GM21717 (cell line): ENCODE measurements around the gene FES.
"Not testable (repeated sequence)": the region's sequence is repeated elsewhere in the genome, so short reads cannot be mapped to it uniquely, and the experiment has no call there.

Experiments used
- ATAC-seq: cut with Tn5 transposase; IDR thresholded peaks from one replicate; pipeline ENCODE4 v1.9.1; 2021; ENCODE audit warnings: mild to moderate bottlenecking, moderate library complexity; ENCODE audit not compliant: unreplicated experiment

The FES gene

GRCh38 chr15:90860942-90861675 lies 23.2 kb upstream of the FES start:
- no peak for ATAC-seq

DNA sequence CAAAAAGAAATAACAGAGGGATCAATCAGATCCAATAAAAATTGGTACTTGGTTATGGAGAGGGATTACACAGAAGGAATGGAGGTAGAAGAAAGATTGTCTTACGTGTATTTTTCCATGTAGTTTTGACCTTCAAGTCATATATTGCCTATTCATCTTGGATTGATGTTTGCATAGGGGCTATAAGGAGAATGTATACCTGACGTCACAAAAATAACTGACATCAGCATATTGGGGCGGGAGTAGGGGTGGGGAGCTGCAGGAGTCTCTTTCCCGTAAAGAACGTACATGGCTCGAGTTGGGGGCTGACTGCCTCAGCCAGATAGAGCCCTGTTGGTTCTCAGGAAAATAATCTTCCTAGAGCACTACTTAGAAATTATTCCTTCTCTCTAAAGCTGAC lies 21.8 kb upstream of the FES start:
- ATAC-seq: no peak

GRCh38 chr15:90862964-90863778 lies 21.1 kb upstream of the FES start:
- no peak for ATAC-seq

DNA sequence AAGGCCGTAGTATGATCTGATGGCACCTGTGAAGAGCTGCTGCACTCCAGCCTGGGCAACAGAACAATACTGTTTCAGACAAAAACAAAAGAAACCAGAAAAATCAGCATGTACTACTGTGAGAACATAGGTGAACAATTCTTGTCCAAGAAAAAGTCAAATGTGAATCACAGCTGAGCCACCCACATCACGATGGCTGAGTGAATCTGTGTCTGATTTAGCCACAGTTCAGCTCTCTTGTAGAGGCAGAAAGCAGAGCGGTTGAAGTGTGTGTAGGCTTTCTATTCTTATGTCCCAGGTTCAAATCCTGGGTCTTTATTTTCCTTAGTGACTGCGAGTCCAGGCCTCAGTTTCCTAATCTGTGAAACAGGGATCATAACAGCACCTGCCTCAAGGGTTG lies 20.3 kb upstream of the FES start:
- ATAC-seq: no peak

DNA sequence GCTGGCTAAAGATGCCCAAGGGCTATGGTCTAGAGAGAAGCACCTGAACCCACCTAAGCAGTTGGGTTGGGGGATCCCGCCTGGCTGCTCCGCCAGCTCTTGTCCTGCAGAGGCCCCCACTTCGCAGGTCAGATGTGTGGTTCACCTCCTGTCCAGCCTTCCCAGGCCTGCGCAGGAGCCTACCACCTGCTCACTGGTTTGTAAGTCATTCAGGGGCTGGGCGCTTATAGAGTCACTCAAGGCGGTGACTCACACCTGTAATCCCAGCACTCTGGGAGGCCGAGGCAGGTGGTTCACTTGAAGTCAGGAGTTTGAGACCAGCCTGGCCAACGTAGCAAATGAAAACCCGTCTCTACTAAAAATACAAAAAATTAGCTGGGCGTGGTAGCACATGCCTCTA lies 19.8 kb upstream of the FES start:
- no peak for ATAC-seq

- ATAC-seq: no peak
These were observed 18.6 kb upstream of the FES start for GRCh38 chr15:90865702-90866101.

DNA sequence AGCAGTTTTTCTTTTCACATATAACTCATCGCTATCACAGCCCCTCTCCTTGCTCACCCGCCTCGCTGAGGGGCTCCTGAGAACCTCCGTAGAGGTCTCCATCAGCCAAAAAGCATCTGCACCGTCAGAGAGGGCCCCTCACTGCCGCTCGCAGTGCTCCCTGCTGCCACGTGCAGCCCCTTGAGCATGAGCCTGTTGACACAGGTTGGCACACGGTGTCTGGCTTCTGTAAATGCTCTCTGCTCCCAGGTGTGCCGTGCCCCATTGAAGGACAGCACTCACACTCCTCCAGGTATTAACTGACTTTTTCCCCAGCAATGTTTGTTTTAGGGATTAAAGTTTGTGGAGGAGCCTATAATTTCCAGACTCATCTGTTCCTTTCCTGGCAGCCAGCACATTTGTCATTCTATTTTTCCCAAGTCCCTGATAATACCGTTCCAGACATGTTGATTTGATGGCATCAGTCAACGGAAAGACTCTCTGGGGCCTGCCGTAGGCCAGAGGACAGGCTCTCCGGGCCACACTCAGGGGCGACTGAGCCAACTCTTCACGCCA lies 18.1 kb upstream of the FES start:
- no peak for ATAC-seq

- no peak for ATAC-seq
These were observed 17.5 kb upstream of the FES start for GRCh38 chr15:90866800-90867199.

GRCh38 chr15:90868261-90868689 lies 16.0 kb upstream of the FES start, which contains the start of gene FURIN:
Gene FURIN, plus strand, starts transcription at chr15:90868588. Its CDS starts 7,153 bp downstream, at chr15:90875741.
- ATAC-seq: no peak

DNA sequence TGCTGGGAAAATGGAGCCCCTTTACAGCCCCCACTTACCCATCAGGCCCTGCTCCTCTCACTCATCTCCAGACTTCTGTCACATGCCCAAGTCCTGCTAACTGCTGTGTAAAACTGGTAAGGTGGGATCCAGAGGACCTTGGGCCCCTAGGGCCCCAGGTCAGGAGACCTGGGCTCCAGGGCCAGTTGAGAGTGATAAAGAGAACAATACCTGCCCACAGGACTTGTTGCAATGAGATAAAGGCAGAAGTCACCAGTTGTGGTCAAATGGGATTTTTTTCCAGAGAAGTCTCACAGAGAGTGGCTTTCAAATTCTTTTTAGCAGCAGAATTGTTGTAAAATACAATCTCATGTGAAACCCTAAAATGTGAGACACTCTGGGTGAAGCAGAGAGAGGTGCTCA lies 15.2 kb upstream of the FES start:
- no peak for ATAC-seq

GRCh38 chr15:90869601-90870353 lies 14.5 kb upstream of the FES start:
- no peak for ATAC-seq

DNA sequence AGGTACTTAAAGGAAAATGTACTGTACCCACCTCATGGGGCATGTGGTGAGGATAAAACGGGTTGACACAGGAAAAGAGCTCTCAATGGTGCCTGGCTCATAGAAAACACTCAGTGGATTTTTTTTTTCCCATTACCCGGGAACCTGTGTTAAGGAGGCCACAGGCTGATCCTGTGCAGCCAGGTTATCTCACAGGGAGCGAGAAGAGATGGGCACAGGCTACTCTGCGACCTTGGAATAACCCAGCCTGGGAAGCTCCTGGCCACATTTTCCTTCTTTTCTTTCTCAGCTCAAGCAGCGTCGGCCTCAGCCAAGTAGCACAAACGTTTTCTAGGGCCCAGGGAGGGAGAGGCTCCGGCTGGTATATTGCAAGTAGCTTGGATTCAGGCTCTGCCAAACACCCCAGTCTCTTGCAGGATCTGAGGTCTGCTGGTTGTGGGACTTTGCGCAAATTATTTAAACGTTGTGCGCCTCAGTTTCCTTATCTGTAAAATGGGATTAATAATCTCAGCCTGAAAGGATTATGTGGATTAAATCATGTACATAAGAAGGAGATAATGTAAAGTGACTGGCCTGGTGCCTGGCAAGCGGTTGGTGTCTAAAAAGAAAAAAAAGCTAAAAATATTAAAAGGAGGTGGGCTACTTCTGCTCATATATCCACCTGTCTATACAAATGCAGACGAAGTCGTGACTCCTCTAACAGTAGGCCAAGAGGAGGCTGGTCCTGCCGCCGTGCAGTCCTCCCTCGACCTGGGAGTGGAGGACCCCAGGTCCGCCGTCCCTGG lies 13.8 kb upstream of the FES start:
- ATAC-seq: no peak

- no peak for ATAC-seq
These were observed 13.1 kb upstream of the FES start for GRCh38 chr15:90871139-90871715.

- ATAC-seq: no peak
These were observed 12.4 kb upstream of the FES start for GRCh38 chr15:90871716-90872485.

DNA sequence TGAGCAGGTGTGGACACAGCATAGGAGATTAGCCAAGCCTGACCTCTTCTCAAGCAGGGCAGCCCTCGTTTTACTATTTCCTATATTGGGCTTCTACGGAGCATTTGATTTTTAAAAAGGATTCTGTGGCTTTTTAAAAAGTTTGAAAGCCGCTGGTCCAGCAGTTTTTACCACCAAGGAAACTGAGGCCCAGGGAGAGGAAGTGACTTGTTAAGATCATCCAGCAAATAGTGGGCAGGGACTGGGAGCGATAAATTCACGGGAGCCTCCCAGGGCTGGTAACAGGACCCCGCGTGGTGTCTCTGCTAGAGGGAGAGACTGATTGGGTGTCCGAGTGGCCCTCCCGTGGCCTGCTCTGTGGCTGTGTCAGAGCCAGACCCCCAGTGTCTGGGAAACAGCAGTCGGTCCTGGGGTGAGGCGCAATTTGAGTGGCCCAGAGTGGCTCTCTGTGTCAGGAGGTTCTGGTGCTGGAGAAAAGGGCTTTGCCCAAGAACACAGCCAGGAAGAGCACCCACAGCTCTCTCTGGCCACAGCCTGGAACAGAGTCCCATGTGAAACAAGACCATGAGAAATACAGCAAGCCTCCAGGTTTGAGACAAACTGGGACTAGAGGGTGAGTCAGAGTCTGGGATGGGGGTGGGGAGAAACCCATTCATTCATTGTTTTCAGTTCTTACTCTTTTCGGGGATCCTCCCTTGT lies 11.7 kb upstream of the FES start:
- no peak for ATAC-seq

- ATAC-seq: no peak
These were observed 10.8 kb upstream of the FES start for GRCh38 chr15:90873488-90873997.

- no peak for ATAC-seq
These were observed 10.2 kb upstream of the FES start for GRCh38 chr15:90873998-90874605.

- ATAC-seq: not testable (repeated sequence)
These were observed 9.3 kb upstream of the FES start for GRCh38 chr15:90874986-90875385.
